Activated CD4-positive, CD25-positive, alpha-beta regulatory T cell treated with anti-CD3 and anti-CD28 coated beads, Interleukin-2, amount 50 U/mL, for 24 hours (primary cell): Measurements from ENCODE around the gene OPCML.

Source experiments
- ATAC-seq, 2 donors: fragments of 150-1000 bp; cut with Tn5 transposase; one replicate each; pipeline ENCODE4 v1.10.0; 2021; ENCODE audit warnings: mild to moderate bottlenecking in 1 of 2, moderate library complexity in 1 of 2

OPCML gene

DNA sequence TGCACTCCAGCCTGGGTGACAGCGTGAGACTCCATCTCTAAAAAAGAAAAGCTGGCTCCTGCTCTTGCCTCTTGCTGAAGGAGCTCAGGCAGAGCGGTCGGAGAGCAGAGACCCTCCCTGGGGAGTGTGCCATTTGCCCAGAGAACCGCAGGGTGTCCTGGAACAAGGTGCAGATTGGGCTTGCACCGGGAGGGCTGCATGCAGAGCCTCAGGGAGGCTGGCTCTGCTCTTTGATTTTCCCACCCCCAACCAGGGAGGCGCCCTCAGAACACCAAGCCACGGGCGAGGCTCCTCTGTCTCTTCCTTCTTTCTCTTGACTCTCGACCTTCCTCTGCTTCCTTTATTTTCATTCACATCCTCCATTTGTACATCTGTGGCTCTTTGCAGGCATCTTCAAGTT, 889.1 kb downstream of the OPCML start:
- no peak for ATAC-seq

DNA sequence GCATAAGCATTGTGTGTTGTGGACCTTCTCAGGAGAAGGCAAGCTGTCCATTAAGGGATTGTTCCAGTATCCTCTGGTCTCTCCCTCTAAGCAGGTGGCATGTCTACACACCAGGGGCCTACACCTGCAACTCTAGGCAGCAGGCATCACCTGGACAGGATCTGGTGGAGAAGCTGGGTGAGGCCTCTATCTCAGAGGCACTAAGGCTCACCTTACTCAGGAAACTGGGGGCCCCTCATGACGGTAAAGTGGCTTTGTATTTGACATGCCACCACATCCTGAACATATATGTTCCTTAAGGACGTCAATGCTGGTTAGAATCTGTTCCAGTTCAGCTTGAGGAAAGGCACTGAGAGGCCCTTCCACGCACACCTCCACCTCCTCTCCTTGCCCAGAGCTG, 891.3 kb downstream of the OPCML start:
- ATAC-seq = no peak

DNA sequence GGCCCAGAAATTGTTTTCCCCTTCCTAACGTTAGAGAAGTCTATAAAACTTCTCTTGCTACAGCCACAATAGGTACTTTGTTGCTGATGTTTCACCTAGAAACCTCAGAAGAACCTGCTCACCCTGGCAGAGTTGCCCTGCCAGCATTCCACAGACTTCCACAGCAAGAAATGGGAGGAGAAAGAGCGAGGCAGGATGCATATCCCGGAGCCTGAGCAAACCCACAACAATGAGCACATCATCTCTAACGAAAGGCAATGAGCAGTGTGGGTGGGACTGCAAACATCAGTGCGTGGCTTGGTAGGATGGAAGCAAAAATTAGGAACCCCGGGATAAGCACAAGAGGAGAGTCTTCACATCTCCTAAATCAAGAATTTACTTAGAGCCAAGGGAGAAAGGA, 892.3 kb downstream of the OPCML start:
- no peak for ATAC-seq

DNA sequence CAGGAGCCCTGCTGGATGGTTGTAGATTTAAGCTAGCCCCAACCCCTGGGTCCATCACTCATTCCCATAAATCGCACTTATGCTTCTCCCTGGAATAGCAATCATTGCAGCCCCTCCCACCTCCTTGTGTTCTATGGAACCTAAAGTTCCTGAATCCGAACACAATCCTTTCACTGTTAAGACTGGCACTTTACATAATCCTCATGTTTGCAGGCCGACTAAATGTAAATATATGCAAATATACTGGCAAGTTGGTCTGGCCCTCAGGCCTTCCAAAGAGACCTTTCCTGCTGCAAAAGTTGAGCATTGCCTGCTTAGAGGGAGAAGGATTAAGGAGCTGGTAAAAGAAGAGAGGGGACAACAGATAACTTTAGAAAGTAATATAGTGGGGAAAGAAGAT, 892.9 kb downstream of the OPCML start:
- ATAC-seq = no peak

DNA sequence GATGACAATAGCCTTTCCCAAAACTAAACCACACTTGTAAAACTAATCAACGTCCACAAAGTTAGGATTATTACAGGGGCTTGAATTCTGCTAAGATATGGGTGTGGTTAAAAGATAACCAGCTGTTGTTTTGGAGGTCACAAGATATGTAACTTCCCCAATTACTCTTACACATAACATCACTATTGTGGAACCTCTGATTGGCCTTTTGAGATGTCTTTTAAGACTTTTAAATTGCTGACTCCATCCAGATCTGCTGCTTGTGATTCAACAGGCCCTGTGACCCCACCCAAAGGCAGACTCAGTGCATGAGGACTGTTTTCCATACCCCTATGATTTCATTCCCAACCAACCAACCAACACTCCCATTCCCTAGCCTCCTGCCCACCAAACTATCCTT, 893.9 kb downstream of the OPCML start:
- ATAC-seq = no peak

DNA sequence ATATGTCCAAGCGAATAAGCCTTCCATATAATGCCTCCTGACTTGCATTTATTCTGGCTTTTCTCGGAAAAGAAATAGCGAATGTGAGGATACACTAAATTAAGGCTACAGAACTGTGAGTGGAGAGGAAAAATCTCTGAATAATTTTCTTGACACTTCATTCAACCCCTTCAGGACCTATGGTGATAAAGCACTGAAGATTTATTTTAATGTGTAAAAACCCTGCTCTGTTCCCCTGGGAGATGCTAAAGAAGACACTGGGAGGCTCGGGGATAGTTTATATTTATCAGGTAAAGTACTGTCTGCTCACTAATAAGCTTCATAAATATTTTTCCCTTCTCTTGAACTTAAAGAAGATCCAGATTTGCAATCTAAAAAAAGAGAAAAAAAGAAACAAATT, 895.8 kb downstream of the OPCML start:
- ATAC-seq = no peak

DNA sequence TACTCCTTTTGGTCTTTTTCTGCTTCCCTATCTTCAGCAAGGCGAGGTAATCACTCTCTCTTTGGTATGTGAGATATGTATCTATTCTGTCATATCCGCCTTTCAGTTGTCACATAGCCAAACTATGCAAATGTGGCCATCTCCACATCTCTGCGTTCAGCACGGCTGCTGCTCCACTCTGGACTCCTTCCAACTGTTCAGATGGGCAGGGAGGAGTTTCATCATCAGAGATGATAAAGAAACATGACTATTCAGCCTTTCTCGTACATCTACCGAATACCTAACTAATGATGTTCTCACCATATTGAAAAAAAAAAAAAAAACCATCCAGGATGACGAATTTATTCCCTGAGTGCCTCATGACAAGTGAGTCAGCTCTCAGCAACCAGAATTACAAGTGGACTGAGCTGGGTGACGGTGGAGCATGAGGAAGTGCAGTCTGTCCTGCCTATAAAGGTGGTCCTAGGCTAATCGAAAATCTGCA, 899.6 kb downstream of the OPCML start:
- no peak for ATAC-seq

DNA sequence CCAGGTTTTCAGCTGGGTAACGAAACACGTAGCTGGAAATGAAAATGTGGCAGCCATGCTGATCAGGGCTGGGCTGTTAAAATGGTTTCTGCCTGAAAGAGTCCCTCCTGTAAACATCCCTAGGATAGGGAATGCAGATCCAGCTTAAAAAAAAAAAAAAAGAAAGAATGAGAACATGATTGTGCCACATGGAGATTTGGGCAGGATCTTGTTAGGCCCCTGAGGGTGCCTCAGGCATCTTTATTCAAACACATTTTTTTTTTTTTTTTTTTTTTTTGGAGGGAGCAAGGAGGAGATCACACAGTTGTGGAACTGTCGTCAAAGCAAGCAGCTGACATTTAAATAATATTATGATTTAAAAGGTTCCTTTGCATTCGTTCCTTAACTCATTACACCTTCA, 900.3 kb downstream of the OPCML start:
- no peak for ATAC-seq

DNA sequence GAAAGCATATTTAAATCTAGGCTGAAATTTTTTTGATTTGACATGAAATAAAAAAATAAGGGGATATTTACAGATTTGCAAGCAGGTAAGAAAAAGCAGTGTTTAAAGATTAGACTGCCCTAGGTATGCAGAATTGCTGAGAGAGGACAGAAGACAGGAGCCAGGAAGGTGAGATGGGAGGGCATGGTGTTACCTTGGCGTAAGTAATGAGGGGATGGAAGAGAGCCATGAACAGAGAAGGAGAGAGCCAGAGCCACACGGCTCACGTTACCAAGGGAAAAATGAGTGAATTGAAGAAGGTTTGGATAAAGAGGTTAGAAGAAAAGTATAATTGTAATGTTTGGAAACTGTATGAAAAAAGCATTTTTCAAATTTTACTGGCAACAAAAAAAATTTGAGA, 904.3 kb downstream of the OPCML start:
- ATAC-seq = no peak

DNA sequence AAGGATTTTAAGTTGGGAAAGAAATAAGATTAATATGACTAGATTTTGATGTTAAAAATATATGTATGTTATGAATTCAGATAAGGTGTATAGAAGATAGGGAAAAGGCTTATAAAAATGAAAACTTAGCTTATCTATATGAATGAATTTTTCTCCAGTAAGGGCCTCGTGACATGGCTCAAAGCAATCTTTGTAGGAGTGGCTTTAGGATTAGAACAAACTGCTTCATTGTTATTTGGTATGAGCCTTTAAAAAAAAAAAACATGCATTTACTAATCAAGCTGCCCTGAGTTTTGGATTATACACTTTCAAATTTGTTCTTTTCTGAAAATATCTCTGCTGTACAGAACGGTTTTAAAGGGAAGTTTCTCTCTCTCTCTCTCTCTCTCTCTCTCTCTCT, 905.9 kb downstream of the OPCML start:
- no peak for ATAC-seq

DNA sequence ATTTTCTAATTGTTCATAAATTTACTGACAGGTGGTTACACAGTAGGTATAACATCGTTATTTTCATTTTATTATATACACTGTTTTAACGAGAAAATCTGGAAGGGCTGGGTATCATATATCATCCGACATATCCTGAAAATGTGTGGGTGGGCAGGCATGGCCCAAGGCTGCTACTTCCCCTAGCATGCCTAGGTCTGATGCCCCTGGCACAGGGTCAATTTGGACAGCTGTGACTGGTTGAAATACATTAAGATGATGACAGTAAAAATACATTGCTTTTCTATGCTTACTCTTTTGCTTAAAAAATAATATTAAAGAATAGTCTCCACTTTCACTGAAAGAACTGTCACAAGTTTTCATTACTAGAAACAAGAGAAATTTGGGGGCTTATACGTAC, 908.8 kb downstream of the OPCML start:
- no peak for ATAC-seq

DNA sequence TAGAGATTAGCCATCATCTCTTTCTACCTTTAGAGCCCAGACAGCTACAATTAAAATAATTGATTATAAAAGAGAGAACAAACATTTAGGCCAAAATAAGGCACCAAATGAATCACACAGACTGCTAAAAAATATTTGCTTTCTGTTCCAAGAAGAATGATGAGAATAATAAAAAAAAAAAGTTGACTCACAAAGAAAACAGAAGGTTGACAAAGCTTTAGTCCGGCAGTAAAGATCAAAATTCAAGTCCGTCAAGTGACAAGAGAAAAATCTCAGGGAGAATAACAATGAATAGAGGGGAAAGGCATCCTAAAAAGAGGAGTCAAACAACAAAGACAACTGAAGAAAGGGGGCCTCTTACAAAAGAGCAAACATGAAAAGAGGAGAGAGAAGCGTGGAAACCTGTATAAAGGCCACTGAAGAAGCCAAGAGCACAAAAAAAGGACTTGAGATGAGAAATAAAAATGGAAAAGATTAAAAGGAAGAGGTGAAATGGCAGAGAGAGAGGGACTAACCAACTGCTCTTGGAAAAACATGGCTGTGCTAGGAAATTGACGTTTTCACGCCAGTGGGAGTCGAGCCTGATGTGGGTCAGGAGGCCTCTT, 910.2 kb downstream of the OPCML start:
- no peak for ATAC-seq

DNA sequence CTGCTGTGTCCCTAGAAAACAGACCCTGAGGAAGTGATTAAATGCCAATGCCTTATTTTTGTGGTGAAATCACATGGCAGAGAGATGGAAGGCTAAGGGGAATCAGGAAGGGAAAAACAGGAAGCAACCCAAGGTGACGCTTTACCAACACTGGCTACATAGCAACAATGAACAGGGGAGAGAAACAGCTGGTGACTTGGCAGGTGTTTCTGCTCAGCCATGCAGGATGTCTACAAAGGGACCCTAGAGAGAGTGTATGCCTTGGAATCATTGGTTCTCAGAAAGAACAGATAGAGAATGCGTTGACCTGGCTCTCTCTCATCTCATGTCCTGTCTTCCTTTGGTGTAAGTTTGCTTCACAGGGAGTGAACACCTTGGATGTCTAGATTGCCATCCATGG, 911.9 kb downstream of the OPCML start:
- ATAC-seq = no peak

DNA sequence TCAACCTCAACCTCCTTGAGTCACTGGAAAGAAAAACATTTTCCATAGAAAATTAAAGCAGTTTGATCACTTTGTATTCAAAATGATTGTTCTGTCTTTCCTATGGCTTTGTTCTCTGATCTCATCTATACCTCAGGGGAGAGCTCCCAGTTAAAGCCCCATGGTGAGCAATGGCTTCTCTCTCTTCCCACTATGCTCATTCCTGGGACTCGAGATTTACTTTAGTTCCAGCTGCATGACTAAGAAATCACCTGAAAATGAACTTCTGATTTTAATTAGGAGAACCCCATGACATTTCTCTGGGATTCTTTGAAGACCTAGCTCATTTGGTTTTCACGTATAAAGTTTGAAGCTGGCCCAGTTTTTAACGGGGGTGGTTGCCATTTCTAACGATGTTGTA, 921.5 kb downstream of the OPCML start:
- ATAC-seq = no peak

DNA sequence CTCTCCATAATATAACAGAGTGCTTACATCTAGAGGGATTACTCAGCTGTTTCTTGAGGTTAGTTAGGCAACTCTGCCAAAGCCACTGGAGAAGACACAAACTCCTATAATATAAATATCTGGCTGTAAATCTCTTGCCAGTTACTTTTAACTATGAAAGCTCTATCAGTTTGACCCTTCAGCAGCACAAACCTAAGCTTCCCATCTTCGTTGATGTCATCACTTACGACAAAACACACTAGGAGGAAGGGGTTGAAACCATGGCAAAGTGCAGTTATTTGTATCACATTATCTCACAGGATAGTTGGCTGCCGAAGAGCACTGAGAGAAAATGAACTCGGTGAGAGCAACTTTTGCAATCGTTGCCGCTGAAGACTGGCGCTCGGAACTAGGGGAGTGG, 922.1 kb downstream of the OPCML start:
- ATAC-seq = no peak

DNA sequence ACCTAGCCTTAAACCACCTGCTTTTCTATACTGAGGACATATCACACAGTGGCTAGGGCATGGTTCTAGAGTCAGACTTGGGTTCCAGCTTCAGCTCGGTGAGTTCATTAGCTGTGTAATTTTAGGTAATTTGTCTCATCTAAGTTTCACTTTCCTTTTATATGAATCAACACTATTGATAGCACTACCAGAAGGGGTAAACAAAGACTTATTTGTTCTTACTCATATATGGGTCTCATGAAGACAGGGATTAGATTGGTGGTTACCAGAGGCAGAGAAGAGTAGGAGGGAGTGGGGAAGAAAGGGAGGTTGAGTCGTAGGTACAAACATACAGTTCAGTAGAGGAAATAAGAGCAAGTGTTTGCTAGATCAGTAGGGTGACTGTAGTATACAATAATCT, 924.7 kb downstream of the OPCML start:
- no peak for ATAC-seq

DNA sequence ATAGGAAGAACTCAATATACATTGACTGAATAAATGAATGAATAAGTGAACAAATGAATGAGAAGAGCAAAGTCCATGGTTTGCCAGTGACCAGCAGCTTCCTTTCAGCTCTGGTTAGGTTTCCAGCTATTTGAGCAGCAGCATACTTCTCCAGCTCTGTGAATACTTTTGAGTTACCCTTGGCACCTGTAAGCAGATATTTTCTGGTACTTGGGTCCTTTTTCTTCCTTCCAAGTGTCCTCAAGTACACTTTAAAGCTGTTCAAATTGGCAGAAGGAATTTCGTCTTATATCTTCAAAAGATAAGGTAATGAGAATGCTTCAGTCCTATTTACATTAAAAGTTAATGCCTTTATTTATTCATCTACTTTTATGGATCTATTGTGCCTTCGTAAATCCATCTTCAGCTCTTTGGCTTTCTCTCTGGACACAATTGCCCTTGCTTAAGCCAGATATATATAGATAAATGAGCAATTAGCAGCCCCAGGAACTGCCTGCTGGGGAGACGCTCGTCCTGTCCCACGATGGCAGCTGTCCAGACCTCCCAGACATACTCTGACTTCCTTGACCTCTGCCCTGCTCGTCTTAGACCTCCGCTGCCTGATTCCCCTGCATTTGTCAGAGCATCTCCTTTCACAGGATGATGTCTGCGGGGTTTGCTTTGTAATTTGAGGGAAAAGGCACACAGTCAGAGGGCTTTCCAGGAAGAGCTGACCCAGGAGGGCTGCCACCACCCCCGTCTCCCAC, 926.3 kb downstream of the OPCML start:
- no peak for ATAC-seq

DNA sequence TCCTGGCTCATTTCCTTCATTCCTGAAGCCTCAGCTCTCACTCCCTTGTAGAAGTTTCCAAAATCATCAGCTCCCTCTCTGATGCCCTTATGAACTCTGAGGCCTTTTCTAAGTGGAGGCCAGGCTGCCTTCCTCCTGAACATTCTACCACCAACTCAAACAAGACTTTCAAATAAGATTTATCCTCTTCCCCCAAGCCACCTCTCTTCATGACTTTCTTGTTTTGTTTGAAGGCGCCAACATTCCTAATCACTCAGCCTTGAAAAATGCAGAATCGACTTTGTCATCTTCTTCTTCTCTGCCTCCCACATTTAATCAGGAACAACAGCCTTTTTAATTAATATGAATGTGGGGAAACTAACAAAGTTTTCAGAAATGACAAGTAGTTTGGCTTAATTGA, 927.9 kb downstream of the OPCML start:
- ATAC-seq = no peak

DNA sequence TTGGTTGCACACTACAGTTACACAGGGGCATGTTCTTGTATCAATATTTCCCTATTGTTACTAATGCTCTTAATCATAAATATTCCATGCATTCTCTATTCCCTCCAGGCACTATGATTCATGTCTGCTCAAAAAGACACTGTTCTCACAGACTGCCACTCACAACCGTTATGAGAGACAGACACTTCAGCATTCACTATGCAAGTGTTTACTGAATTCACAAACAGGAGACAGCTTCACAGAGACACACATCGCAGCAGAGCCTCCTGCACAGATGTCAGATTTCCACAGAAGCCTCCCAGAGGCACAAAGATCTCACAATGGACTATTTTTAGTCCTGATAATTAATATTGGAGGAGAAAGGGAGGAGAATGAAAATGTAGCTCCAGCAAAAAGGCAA, 930.4 kb downstream of the OPCML start:
- ATAC-seq = no peak

DNA sequence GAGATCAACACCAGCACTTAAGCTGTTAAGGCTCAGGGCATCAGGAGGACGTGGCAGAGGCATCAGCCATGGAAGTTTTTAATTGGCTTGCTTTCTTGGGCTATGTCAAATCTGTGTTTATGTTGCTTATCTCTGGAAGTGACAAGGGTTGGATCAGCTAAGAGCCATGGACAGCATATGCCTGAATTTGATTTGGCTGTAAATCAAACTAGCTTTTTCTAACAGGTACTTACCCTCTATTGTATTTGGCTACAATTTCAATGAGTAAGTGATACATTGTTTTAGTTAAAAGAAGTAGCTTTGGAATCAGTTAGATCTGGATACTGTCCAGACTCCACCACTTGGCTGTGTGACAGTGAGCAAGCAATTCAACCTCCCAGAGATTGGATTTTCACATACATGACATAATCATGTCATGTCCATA, 936.6 kb downstream of the OPCML start:
- ATAC-seq = no peak

DNA sequence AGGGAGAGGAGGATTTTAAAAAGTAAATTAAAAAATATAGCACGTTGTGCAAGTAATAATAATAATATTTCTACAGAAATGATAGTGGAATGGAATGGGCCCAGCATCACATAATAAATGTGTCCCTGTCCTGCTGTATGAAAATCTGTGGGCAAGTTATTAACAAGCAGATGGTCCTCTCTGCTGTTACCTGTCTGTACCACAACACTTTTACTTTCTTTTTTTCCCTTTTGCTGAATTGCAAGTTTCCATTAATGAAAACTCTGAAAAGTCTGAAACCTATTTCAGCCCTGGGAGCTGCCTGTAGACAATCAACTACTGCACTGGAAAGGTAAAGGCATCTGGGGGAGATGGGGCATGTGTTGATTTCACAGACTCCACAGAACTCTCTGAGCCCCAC, 937.1 kb downstream of the OPCML start:
- ATAC-seq = no peak

DNA sequence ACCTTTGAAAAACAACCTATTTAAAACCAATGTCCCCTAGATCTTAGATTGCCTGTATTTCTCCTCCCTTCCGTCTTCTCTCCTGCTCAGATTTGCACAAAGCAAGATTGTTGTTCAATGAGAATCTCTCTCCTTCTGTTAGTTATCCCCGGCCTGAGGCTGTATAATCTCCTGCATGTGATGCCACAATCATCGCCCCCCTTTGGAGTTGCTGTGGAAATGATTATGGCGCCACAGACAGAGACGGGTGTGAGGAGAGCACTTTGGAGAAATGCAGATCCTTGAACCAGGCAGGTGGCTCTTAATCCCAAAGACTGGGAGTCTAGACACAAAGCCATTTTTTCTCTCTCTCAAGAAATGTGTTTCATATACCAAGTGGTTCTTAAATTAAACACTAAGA, 941.3 kb downstream of the OPCML start:
- no peak for ATAC-seq

DNA sequence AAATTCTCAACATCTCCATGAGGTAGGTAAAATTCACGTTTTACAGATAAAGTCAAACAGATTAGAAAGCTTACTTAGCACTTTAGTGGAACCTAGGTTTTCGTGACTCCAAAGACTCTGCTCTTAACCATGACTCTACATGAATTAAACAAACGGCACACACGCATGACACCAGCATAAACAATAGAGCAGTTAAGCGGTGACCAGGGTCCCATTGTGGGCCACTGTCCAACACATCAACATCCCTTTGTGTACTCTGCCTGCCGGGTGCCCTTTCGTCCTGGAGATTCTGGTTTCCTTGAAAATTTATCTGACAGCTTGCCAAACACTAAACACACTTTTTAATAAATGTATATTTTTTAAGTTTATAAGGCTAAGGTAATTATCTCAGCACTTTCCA, 941.7 kb downstream of the OPCML start:
- no peak for ATAC-seq

DNA sequence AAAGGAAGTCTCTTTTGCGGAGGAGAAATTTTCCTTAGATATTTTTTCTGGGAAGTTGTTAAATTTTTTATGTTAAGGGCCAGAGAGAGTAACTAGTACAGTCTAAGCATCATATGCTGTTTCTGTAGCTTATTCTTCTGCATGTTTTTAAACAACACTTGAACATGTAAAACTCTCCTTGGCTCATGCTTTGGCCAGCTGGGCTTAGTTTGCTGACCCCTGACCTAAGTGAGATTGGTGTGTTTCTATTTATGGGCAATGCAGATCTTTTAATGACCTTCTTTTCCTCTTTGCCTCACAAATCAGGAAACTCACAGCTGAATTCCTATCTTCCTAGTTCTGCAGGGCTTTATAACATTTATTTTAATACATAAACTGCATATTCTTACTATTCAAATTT, 942.5 kb downstream of the OPCML start:
- no peak for ATAC-seq

DNA sequence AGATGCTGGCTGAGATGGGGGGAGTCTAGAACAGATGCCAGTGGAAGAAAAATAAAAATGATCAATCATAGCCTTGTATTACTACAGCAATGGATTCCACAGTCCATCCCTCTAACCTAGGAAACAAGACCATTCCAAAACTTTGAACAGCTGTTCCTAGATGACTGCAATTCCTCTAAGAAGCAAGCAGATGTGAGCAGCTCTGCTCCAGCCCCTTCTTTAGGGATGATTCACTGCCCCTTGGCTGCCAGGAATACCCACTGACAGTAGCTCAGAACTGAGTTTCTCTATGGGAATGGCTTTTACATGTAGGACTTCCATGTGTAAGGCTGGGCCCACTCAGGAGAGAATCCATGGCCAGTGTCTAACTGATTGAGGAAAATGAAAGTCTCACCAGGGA, 943.9 kb downstream of the OPCML start:
- no peak for ATAC-seq
